Mesodermal cell (in vitro differentiated cells): ENCODE data around the gene LY86. TPM values are rescaled to one million over a fixed set of nuclear protein-coding genes. Genes with fewer than 3 reads are reported as not detected.

Experiments used
- H3K27ac ChIP-seq: 2 replicates; pipeline ENCODE4 v1.7.0; 2013; ENCODE audit warnings: mild to moderate bottlenecking, low read depth, low read length, moderate library complexity; ENCODE audit not compliant: severe bottlenecking
- H3K36me3 ChIP-seq: 2 replicates; pipeline ENCODE4 v1.7.1; 2013; ENCODE audit warnings: mild to moderate bottlenecking, low read length, moderate library complexity; ENCODE audit not compliant: control insufficient read depth, insufficient read depth
- H3K4me1 ChIP-seq: one replicate; pipeline ENCODE4 v1.7.1; 2013; ENCODE audit warnings: mild to moderate bottlenecking, low read length; ENCODE audit not compliant: insufficient read depth, control insufficient read depth, poor library complexity, severe bottlenecking
- H3K4me3 ChIP-seq: 2 replicates; pipeline ENCODE4 v1.7.0; 2013; ENCODE audit warnings: low read length, control low read depth, mild to moderate bottlenecking; ENCODE audit not compliant: insufficient read depth, poor library complexity, severe bottlenecking; ENCODE audit errors: extremely low read depth
- H3K9me3 ChIP-seq: 2 replicates; pipeline ENCODE4 v1.7.1; 2013; ENCODE audit warnings: mild to moderate bottlenecking, low read length, moderate library complexity; ENCODE audit not compliant: control insufficient read depth
- WGBS, 2 experiments: methylation state at CpG; one replicate each; pipeline ENCODE4 v1.1.5; 2013; ENCODE audit warnings: missing lambda C conversion rate in 2 of 2; ENCODE audit not compliant: insufficient coverage in 2 of 2; 5-methylcytosine and 5-hydroxymethylcytosine counted together
- polyA plus RNA-seq, 2 experiments: library from polyadenylated mRNA; stranded (reverse); fragments of 50-300 nt; gene quantifications; one replicate each; pipeline ENCODE4 v1.2.3, GENCODE V29; 2013

Gene LY86
- not detected for polyA plus RNA-seq (2013, experiment 1 of 2)
- not detected for polyA plus RNA-seq (2013, experiment 2 of 2)

- H3K4me1 ChIP-seq: no peaks in the 10 kb centered on the region
- no peaks in the 10 kb centered on the region for H3K9me3 ChIP-seq
- H3K27ac ChIP-seq: no peak within 1 kb of the TSS
- 88% methylated on average over 12 to 13 of the region's 14 CpGs for WGBS, 2 experiments
- no peaks in the 10 kb centered on the region for H3K36me3 ChIP-seq
- no peak within 1 kb of the TSS for H3K4me3 ChIP-seq
These were observed at the start of gene LY86 for GRCh38 chr6:6588064-6588923. Gene LY86, plus strand, starts transcription at chr6:6588720. Its CDS starts 15 bp downstream, at chr6:6588735.

- Histone ChIP-seq H3K27ac (no peak overlapping the region), H3K4me1 (no peaks in the 10 kb centered on the region), H3K4me3 (no peak overlapping the region), H3K36me3 (no peaks in the 10 kb centered on the region), H3K9me3 (peaks cover 8% of the 10 kb centered on the region)
- WGBS, 2 experiments: 77 to 80% methylated on average over 4 of the region's 4 CpGs
These were observed 49.5 kb upstream of the LY86 start for GRCh38 chr6:6539036-6539435.

GRCh38 chr6:6542357-6542756 lies 46.2 kb upstream of the LY86 start:
- no peak overlapping the region for H3K4me3 ChIP-seq
- 88% methylated on average over 2 of the region's 2 CpGs; no CpG with 5 or more reads in 1 of the 2 experiments for WGBS, 2 experiments
- H3K27ac ChIP-seq: no peak overlapping the region
- no peaks in the 10 kb centered on the region for H3K36me3 ChIP-seq
- H3K9me3 ChIP-seq: peaks cover 8% of the 10 kb centered on the region
- no peaks in the 10 kb centered on the region for H3K4me1 ChIP-seq

- Histone ChIP-seq H3K4me1 (peaks cover 5% of the 10 kb centered on the region), H3K27ac (no peak overlapping the region), H3K9me3 (peaks cover 8% of the 10 kb centered on the region), H3K4me3 (no peak overlapping the region), H3K36me3 (no peaks in the 10 kb centered on the region)
- 92 to 95% methylated on average over 8 to 11 of the region's 11 CpGs for WGBS, 2 experiments
These were observed 45.2 kb upstream of the LY86 start for GRCh38 chr6:6543181-6543879.

GRCh38 chr6:6545616-6546317 lies 42.8 kb upstream of the LY86 start:
- 40 to 42% methylated on average over 23 to 24 of the region's 27 CpGs for WGBS, 2 experiments
- no peak overlapping the region for H3K27ac ChIP-seq
- peaks cover 8% of the 10 kb centered on the region for H3K9me3 ChIP-seq
- H3K4me3 ChIP-seq: peak overlapping the region; percentile 29
- H3K4me1 ChIP-seq: peaks cover 5% of the 10 kb centered on the region
- H3K36me3 ChIP-seq: no peaks in the 10 kb centered on the region

GRCh38 chr6:6546318-6547109 lies 42.0 kb upstream of the LY86 start:
- Histone ChIP-seq H3K9me3 (peaks cover 8% of the 10 kb centered on the region), H3K4me3 (peak overlapping the region; percentile 29), H3K4me1 (peaks cover 5% of the 10 kb centered on the region), H3K36me3 (no peaks in the 10 kb centered on the region), H3K27ac (no peak overlapping the region)
- WGBS, 2 experiments: 1 to 3% methylated on average over 53 to 54 of the region's 64 CpGs

- WGBS, 2 experiments: 23 to 29% methylated on average over 10 to 12 of the region's 14 CpGs
- H3K4me1 ChIP-seq: peaks cover 5% of the 10 kb centered on the region
- peaks cover 4% of the 10 kb centered on the region for H3K9me3 ChIP-seq
- H3K36me3 ChIP-seq: no peaks in the 10 kb centered on the region
- peak overlapping the region; percentile 92 for H3K27ac ChIP-seq
- H3K4me3 ChIP-seq: peak overlapping the region; percentile 29
These were observed 41.2 kb upstream of the LY86 start for GRCh38 chr6:6547110-6547879.

GRCh38 chr6:6556161-6556737 lies 32.3 kb upstream of the LY86 start:
- no peaks in the 10 kb centered on the region for H3K9me3 ChIP-seq
- H3K4me3 ChIP-seq: no peak overlapping the region
- no peak overlapping the region for H3K27ac ChIP-seq
- no peaks in the 10 kb centered on the region for H3K36me3 ChIP-seq
- H3K4me1 ChIP-seq: no peaks in the 10 kb centered on the region
- 77 to 81% methylated on average over 4 to 5 of the region's 7 CpGs for WGBS, 2 experiments

- no peaks in the 10 kb centered on the region for H3K9me3 ChIP-seq
- no peaks in the 10 kb centered on the region for H3K36me3 ChIP-seq
- no peak overlapping the region for H3K4me3 ChIP-seq
- 42 to 49% methylated on average over 7 to 8 of the region's 10 CpGs for WGBS, 2 experiments
- H3K27ac ChIP-seq: no peak overlapping the region
- no peaks in the 10 kb centered on the region for H3K4me1 ChIP-seq
These were observed 31.6 kb upstream of the LY86 start for GRCh38 chr6:6556738-6557503.
